ENCODE results near the gene HACE1. TPM values are rescaled to one million over a fixed set of nuclear protein-coding genes. Genes with fewer than 3 reads are reported as not detected.

HACE1 gene
- total and polyA plus RNA-seq, 8 donors = 10.1 to 27.0 (median 24.0) TPM

- DNase-seq (peak in 1 of 4 donors; percentile 9), ATAC-seq (no peak)
- TF ChIP-seq CTCF (IDR thresholded peaks at IDR 0.05) = no peak
- H3K4me1 ChIP-seq = peaks cover 0 to 23% of the 10 kb centered on the region in 2 donors
- no peak overlapping the region for H3K4me3 ChIP-seq
- no peaks in the 10 kb centered on the region for H3K27me3 ChIP-seq
- H3K36me3 ChIP-seq = no peaks in the 10 kb centered on the region
- intact Hi-C loops (cut with DNase I) = no loop called here
- H3K27ac ChIP-seq = peak overlapping the region; percentile 23 to 83
- no peaks in the 10 kb centered on the region for H3K9me3 ChIP-seq
These were observed 154.5 kb downstream of the HACE1 start for GRCh38 chr6:104705095-104705707.

DNA sequence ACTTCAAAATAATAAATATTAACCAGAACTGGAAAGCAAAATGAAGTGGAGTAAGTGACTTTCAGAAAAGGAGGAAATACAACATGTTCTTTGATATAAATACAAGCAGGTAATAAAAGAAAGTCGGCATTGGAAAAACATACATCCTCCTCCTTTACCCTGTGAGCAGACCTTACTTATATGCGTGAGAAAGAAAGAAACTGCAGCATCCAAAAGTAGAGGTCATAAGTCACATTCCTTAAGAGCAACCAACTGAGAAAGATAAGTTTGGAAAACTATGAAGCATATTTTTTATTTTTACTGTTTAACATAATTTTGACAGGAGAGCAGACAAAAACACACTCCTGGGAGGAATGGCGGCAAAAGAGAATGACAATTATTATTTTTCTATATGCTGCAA, 155.5 kb downstream of the HACE1 start:
- intact Hi-C loops (cut with DNase I) = no loop called here
- Histone ChIP-seq H3K4me3 (no peak overlapping the region), H3K27ac (peak overlapping the region in 1 of 2 donors; percentile 83), H3K27me3 (no peaks in the 10 kb centered on the region), H3K36me3 (no peaks in the 10 kb centered on the region), H3K4me1 (peaks cover 0 to 23% of the 10 kb centered on the region in 2 donors), H3K9me3 (no peaks in the 10 kb centered on the region)
- no peak for DNase-seq
- TF ChIP-seq CTCF (IDR thresholded peaks at IDR 0.05) = no peak
- no peak for ATAC-seq

- no peak for DNase-seq
- Histone ChIP-seq H3K27ac (no peak overlapping the region), H3K4me1 (peaks cover 0 to 23% of the 10 kb centered on the region in 2 donors), H3K9me3 (no peaks in the 10 kb centered on the region), H3K27me3 (no peaks in the 10 kb centered on the region), H3K4me3 (no peak overlapping the region), H3K36me3 (no peaks in the 10 kb centered on the region)
- no peak for ATAC-seq
- intact Hi-C loops (cut with DNase I) = no loop called here
- TF ChIP-seq CTCF (IDR thresholded peaks at IDR 0.05) = no peak
These were observed 157.4 kb downstream of the HACE1 start for GRCh38 chr6:104702126-104702841.

GRCh38 chr6:104700371-104701185, 159.1 kb downstream of the HACE1 start:
- Histone ChIP-seq H3K9me3 (no peaks in the 10 kb centered on the region), H3K4me1 (peaks cover 0 to 19% of the 10 kb centered on the region in 2 donors), H3K4me3 (no peak overlapping the region), H3K27me3 (no peaks in the 10 kb centered on the region), H3K27ac (no peak overlapping the region), H3K36me3 (no peaks in the 10 kb centered on the region)
- ATAC-seq (peak; percentile 63), DNase-seq (no peak)
- TF ChIP-seq CTCF (IDR thresholded peaks at IDR 0.05) = no peak
- intact Hi-C loops (cut with DNase I) = no loop called here

All from left lung (tissue), 10 donors.